ENCODE data around the gene IFNGR2.
A peak's percentile ranks its signal among the peaks of the same experiment; 100 is the strongest.
"Not testable (repeated sequence)": the region's sequence is repeated elsewhere in the genome, so short reads cannot be mapped to it uniquely, and the experiment has no call there.

IFNGR2 gene

DNA sequence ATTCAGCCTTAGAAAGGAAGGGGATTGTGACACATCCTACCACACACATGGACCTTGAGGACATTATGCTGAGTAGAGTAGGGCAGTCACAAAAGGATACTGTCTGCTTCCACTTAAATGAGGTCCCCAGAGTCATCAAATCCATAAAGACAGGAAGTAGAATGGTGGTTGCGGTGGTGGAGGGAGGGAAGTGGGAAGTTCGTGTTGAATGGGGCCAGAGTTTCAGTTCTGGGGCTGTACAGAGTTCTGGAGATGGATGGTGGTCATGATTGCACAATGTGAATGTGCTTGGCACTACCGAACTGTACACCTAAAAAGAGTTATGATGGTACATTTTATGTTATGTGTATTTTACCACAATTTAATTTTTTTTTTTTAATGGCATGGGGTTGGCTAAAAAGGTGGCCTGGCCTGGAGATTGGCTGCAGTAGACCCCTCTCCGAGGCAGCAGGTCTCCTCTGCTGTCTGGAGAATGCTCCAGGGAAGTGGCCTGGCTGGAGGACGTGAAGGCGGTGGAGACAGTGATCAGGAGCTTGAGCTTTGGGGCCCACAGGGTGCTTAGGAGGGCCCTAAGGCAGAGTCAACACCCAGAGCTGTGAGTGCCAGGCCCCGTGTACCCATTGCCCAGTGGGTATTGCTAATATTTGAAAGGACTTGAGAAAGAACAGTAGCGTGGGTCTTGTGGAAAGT lies 30.4 kb downstream of the IFNGR2 start:
- no peak overlapping the region for H3K4me3 ChIP-seq (replicated peaks; ENCODE audit: low read depth, low read length)
- TF ChIP-seq, protein P1, sequence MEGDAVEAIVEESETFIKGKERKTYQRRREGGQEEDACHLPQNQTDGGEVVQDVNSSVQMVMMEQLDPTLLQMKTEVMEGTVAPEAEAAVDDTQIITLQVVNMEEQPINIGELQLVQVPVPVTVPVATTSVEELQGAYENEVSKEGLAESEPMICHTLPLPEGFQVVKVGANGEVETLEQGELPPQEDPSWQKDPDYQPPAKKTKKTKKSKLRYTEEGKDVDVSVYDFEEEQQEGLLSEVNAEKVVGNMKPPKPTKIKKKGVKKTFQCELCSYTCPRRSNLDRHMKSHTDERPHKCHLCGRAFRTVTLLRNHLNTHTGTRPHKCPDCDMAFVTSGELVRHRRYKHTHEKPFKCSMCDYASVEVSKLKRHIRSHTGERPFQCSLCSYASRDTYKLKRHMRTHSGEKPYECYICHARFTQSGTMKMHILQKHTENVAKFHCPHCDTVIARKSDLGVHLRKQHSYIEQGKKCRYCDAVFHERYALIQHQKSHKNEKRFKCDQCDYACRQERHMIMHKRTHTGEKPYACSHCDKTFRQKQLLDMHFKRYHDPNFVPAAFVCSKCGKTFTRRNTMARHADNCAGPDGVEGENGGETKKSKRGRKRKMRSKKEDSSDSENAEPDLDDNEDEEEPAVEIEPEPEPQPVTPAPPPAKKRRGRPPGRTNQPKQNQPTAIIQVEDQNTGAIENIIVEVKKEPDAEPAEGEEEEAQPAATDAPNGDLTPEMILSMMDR (IDR thresholded peaks at IDR 0.05; ENCODE audit: low read length, missing control alignments): no peak
- no peak for DNase-seq (ENCODE audit: low read depth)

DNA sequence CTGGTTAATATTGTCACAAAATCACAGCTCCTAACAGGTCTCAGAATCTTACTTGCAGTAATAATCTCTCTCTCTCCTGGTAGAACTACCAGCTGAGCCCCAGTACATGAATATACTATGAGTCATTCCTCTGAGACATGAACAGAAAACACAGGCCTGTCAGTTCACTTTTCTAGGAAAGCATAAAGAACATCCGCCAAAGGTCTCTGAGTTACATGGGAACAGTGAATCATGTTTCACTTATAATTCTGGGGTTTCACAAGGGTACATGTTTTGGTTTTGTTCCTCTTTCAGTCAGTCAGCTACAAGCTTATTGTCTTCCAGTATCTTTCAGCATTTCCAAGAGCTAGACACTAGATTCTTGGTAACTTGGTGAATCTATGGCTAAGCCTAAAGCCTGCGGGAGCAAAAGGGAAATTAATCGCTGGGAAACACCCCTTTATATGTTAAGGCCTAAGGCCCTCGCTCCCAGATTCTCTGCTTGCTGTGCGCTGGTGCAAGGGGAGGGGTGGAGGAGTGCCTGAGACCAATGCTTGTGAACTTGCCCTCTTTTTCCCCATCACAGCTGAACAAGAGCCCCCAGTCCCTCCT lies 31.7 kb downstream of the IFNGR2 start:
- TF ChIP-seq, protein P1 (IDR thresholded peaks at IDR 0.05; ENCODE audit: low read length, missing control alignments): no peak
- no peak overlapping the region for H3K4me3 ChIP-seq (replicated peaks; ENCODE audit: low read depth, low read length)
- peak; percentile 93 for DNase-seq (ENCODE audit: low read depth)

DNA sequence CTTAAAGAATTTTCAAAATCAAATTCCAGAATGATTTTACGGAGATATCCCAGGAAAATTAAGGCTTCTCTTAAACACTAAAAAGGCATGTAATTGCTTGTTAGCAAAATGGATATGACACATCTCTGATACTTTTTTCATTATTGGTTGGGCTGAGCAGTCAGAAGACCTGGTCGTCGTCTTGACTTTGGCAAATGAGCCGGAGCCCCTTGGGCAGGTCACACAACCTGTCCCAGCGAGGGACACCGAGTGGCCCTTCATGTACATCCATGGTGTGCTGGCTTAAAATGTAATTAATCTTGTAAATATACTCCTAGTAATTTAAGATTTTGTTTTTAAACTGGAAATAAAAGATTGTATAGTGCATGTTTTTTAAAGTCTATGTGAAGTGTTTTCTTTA lies 33.9 kb downstream of the IFNGR2 start:
- TF ChIP-seq, protein P1 (IDR thresholded peaks at IDR 0.05; ENCODE audit: low read length, missing control alignments): no peak
- no peak for DNase-seq (ENCODE audit: low read depth)
- H3K4me3 ChIP-seq (replicated peaks; ENCODE audit: low read depth, low read length): no peak overlapping the region

DNA sequence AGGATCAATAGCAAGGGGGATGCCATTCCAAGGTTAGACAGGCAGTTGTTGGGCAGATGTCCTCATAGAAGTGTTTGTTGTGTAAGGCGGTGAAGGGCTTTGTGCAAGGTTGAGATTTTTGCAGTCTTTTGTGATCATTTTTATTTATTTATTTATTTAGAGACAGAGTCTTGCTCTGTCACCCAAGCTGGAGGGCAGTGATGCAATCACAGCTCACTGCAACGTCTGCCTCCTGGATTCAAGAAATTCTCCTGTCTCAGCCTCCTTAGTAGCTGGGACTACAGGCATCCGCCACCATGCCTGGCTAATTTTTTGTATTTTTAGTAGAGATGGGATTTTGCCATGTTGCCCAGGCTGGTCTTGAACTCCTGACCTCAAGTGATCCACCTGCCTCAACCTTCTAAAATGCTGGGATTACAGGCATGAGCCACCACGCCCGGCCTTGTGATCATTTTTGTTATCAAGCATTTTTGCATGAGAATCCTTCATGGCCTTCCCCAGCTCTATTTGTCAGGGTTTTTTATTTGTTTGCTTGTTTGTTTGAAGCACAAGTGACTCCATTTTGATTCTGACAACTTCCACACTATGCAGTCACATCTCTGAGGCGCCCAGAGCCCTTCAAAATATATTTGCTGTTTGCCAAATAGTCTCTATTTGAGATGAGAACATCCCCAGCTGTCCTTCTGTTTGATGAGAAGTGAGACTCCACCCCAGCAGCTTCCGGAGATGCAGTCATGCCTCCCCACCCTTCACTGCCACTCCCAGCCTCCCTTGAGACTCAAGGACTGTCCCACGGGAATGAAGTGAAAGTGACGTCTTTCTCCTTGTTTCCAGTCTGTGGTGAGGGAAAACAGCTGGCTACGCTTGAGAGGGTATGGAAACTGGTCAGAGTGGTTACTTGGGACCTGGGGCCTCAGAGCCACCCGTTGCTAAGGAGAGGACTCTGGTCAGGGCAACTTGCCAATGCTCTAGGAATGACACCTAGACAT lies 38.6 kb downstream of the IFNGR2 start:
- no peak overlapping the region for H3K4me3 ChIP-seq (replicated peaks; ENCODE audit: low read depth, low read length)
- DNase-seq (ENCODE audit: low read depth): peak; percentile 91
- TF ChIP-seq, protein P1 (IDR thresholded peaks at IDR 0.05; ENCODE audit: low read length, missing control alignments): no peak

DNA sequence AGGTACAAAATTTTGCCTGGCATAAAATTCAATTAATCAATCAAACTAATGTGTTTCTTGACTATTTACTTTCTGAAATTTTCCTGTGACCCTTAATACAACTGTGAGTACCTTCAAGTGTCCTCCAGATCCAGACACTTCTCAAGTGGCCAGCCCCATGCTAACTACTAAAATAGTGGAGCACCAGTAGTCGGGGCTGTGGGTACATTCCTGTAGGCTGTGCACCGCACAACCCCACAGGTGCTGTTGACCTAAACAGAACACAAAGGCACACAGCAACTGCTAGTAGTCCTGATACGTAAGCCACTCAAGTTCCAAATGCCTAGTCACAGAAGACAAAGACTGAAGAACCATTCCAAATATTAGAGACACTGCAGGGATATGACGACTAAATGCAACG lies 40.0 kb downstream of the IFNGR2 start:
- DNase-seq (ENCODE audit: low read depth): no peak
- H3K4me3 ChIP-seq (replicated peaks; ENCODE audit: low read depth, low read length): no peak overlapping the region
- TF ChIP-seq, protein P1 (IDR thresholded peaks at IDR 0.05; ENCODE audit: low read length, missing control alignments): no peak

DNA sequence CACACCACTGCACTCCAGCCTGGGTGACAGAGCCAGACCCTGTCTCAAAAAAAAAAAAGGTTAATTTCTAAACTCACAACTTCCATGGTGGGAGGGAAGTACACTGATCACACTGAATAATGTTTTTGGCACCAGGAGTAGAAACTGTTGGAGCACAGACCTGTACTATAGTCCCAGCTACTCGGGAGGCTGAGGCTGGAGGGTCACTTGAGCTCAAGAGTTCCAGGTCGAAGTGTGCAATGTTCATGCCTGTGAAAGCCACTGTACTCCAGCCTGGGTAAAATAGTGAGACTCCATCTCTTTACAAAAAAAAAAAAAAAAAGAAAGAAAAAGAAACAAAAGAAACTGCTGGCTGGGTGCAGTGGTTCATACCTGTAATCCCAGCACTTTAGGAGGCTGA lies 41.3 kb downstream of the IFNGR2 start:
- H3K4me3 ChIP-seq (replicated peaks; ENCODE audit: low read depth, low read length): no peak overlapping the region
- TF ChIP-seq, protein P1 (IDR thresholded peaks at IDR 0.05; ENCODE audit: low read length, missing control alignments): no peak
- no peak for DNase-seq (ENCODE audit: low read depth)

DNA sequence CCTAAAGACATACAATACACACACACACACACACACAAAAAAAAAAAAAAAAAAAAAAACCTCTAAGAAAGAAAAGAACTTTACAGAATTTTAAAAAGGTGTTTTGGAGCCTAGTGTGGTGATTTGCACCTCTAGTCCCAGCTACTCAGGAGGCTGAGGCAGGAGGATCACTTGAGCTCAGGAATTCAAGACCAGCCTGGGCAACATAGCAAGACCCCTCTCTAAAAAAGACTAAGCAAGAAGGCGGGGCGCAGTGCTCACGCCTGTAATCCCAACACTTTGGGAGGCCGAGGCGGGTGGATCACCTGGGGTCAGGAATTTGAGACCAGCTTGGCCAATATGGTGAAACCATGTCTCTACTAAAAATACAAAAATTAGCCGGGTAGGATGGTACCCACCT lies 43.4 kb downstream of the IFNGR2 start:
- not testable (repeated sequence) for DNase-seq (ENCODE audit: low read depth); H3K4me3 ChIP-seq (replicated peaks; ENCODE audit: low read depth, low read length)

Measured in fibroblast of pulmonary artery (primary cell).